Muscle of leg (tissue), 11 donors: Measurements from ENCODE around the gene CCDC33. TPM values are rescaled to one million over a fixed set of nuclear protein-coding genes. Genes with fewer than 3 reads are reported as not detected.

Source experiments
- DNase-seq: peaks from one replicate; pipeline ENCODE4 v3.0.0; 2013
- H3K27ac ChIP-seq: one replicate; pipeline ENCODE4 v1.5.1; 2013; ENCODE audit warnings: mild to moderate bottlenecking, low read length, control low read depth
- H3K27me3 ChIP-seq: one replicate; pipeline ENCODE4 v1.6.1; 2013; ENCODE audit warnings: low read length; ENCODE audit not compliant: control insufficient read depth, insufficient read depth
- H3K36me3 ChIP-seq: one replicate; pipeline ENCODE4 v1.6.1; 2013; ENCODE audit warnings: low read length; ENCODE audit not compliant: control insufficient read depth, insufficient read depth
- H3K4me1 ChIP-seq: one replicate; pipeline ENCODE4 v1.6.1; 2013; ENCODE audit warnings: low read length; ENCODE audit not compliant: control insufficient read depth, insufficient read depth
- H3K4me3 ChIP-seq: one replicate; pipeline ENCODE4 v1.5.1; 2013; ENCODE audit warnings: low read length, control low read depth
- H3K9me3 ChIP-seq: replicated peaks from 2 replicates; pipeline ENCODE4 v1.6.1; 2013; ENCODE audit warnings: low read depth, low read length; ENCODE audit not compliant: control insufficient read depth
- WGBS: methylation state at CpG from one replicate; pipeline ENCODE4 v1.1.5; 2013; ENCODE audit warnings: missing lambda C conversion rate; ENCODE audit not compliant: insufficient coverage; 5-methylcytosine and 5-hydroxymethylcytosine counted together
- polyA plus RNA-seq, 8 donors: library from polyadenylated mRNA; unstranded; fragments of 120-200 nt; gene quantifications; one replicate each; pipeline versions ENCODE4 v1.2.1 to v1.2.3, GENCODE V29; 2013; ENCODE audit warnings: inconsistent platforms in 1 of 8, low replicate concordance in 1 of 8; ENCODE audit not compliant: insufficient read length in 8 of 8, insufficient read depth in 1 of 8
- total RNA-seq: library from RNA; stranded (reverse); fragments of 120-200 nt; gene quantifications from one replicate; pipeline ENCODE4 v1.2.4, GENCODE V29; 2013

CCDC33 gene
- total and polyA plus RNA-seq, 9 donors, result 0.04 to 0.36 (median 0.22) TPM; not detected in 3

DNA sequence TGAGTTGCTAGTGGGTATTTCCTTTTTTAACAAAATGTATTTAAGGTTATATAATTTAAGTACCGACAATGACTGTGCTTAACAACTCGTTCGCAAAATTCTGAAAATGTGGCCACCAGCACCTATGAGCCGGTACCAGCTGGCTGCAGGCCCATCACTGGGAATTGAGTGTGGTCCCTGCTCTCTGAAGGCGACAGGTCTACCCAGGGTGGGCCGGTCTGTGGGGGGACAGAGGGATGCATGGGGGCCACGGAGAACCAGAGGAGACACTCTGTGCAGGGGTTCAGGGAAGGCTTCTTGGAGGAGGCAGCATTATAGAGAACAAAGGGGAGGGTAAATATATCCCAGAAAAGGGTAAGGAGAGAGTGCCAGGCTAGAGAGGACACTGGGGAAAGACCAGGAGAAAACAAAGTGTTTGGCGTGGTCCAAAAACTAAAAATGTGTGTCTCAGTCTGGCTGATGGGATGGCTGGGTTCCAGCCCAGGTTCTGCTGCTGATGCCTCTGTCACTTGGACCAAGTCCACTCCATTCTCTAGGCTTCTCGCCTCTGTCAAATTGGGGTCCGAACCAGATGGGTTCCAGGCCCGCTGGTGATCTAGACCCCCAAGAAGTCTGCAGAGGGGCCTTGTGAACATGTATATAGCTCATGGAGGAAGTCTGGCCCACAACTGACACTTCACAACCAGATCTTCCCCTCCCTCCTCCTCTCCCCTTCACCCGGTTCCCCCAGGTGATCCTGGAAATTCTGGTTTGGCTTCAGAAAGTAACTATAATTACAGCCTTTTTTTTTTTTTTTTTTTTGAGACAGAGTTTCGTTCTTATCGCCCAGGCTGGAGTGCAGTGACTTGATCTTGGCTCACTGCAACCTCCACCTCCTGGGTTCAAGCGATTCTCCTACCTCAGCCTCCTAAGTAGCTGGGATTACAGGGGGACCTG lies 142.0 kb downstream of the CCDC33 start:
- peaks cover 22% of the 10 kb centered on the region for H3K27me3 ChIP-seq
- whole genome bisulfite sequencing, result 84% methylated on average over 8 of the region's 15 CpGs
- DNase-seq, result peak; percentile 3
- no peaks in the 10 kb centered on the region for H3K36me3 ChIP-seq
- no peaks in the 10 kb centered on the region for H3K9me3 ChIP-seq
- no peak overlapping the region for H3K27ac ChIP-seq
- H3K4me1 ChIP-seq, result peaks cover 21% of the 10 kb centered on the region
- H3K4me3 ChIP-seq, result no peak overlapping the region

DNA sequence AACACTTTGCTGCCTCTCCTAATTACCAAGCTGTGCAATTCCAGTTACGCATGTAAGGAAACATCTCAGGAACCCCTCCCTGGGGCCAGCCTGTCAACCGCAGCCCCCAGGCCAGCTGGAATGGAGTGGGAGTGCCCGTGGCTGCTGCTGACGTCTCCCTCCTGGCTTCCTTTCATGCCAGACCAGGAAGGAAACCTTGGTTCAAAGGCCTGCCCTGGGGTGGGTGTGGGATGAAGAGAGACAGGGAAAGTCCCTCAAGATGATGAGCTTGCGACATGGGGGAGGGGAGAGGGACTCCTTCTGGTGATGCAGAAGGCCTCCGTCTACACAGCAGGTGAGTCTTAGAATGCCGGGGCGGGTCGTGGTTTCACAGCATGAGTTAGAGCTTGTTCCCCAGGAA lies 142.7 kb downstream of the CCDC33 start:
- Histone ChIP-seq H3K4me3 (no peak overlapping the region), H3K27ac (no peak overlapping the region), H3K36me3 (no peaks in the 10 kb centered on the region), H3K9me3 (no peaks in the 10 kb centered on the region), H3K4me1 (peaks cover 16% of the 10 kb centered on the region), H3K27me3 (peaks cover 16% of the 10 kb centered on the region)
- WGBS, result 29% methylated on average over 5 of the region's 9 CpGs
- DNase-seq, result peak; percentile 25

DNA sequence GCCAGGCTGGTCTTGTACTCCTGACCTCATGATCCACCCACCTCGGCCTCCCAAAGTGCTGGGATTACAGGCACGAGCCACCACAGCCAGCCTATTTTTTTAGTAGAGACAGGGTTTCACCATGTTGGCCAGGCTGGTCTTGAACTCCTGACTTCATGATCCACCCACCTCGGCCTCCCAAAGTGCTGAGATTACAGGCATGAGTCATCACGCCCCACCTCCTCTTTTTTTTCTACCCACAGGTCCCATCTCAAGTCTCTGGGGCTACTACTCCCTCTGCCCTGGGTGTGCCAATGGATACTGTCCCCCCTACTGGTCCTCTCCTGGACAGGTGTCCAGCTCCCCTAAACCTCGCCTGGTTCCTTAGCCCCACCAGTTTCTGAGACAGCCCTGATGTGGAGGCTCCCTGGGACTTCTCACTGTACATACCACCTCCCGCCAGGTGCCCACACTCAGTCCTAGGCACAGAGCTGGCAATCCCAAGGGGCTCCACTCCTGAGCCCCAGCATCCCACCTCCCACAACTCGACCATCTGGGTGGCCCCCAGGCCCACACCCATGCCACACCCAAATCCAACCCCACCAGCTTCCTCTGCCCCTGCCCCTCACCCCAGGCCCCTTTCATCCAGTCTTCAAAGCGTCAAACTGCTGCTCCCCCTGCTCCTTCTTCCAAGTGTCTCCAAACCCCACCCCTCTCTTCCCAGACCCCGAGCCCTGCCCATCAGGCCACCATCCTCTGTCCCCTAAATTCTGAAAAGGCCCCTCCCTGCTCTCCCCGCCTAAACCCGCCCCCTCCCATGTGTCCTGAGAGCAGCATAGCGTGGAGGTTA lies 144.4 kb downstream of the CCDC33 start:
- H3K4me3 ChIP-seq, result no peak overlapping the region
- 54% methylated on average over 12 of the region's 12 CpGs for WGBS
- H3K27me3 ChIP-seq, result peaks cover 3% of the 10 kb centered on the region
- no peaks in the 10 kb centered on the region for H3K9me3 ChIP-seq
- peak; percentile 6 for DNase-seq
- H3K27ac ChIP-seq, result no peak overlapping the region
- peaks cover 23% of the 10 kb centered on the region for H3K4me1 ChIP-seq
- H3K36me3 ChIP-seq, result no peaks in the 10 kb centered on the region

- Histone ChIP-seq H3K4me1 (peaks cover 28% of the 10 kb centered on the region), H3K4me3 (no peak overlapping the region), H3K9me3 (no peaks in the 10 kb centered on the region), H3K36me3 (no peaks in the 10 kb centered on the region), H3K27me3 (peaks cover 3% of the 10 kb centered on the region), H3K27ac (no peak overlapping the region)
- 25% methylated on average over 1 of the region's 2 CpGs for WGBS
- no peak for DNase-seq
These were observed 145.0 kb downstream of the CCDC33 start for GRCh38 chr15:74381190-74381453.

- Histone ChIP-seq H3K27me3 (peaks cover 3% of the 10 kb centered on the region), H3K36me3 (no peaks in the 10 kb centered on the region), H3K27ac (no peak overlapping the region), H3K4me3 (no peak overlapping the region), H3K4me1 (peaks cover 32% of the 10 kb centered on the region), H3K9me3 (no peaks in the 10 kb centered on the region)
- DNase-seq, result no peak
- WGBS, result no CpG with 5 or more reads among the region's 5 CpGs
These were observed 145.4 kb downstream of the CCDC33 start for GRCh38 chr15:74381481-74381880.

DNA sequence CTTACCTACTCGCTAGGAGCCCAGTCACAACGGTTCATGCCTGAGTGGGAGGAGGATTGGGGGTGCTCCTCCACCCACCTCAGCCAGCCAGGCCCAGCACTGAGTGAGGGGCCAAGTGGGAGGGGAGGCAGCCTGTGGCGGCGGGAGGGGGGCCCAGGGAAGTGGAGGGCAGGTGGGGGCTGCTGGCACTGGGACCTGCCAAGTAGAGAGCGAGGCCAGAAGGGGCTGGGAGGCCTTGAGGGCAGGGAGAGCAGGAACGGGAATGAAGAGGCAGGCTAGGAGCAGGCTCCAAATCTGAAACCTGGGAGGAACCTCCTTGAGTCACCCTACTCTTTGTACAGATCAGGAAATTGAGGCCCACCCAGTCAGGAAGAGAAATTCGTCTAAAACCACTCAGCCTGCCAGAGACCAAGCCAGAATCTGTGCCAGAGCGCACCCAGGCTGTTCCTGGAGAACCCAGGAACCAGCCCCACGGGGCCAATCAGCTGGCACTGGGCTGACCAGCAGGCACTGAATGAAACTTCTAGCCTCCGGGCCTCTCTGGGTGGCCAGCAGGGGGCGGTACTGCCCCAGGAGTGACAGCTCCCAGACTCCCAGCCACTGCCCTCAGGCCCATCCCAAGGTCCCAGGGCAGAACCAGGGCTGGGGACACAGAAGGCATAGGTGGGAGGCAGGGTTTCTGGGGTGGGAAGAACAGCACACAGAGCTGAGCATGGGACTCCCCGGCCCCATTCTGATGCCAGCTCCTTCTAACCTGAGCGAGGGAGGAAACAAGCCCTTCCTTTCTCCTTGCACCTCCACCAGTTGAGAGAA lies 146.1 kb downstream of the CCDC33 start:
- DNase-seq, result peak; percentile 83
- no peaks in the 10 kb centered on the region for H3K9me3 ChIP-seq
- no peak overlapping the region for H3K27ac ChIP-seq
- no peak overlapping the region for H3K4me3 ChIP-seq
- H3K27me3 ChIP-seq, result peaks cover 3% of the 10 kb centered on the region
- H3K36me3 ChIP-seq, result no peaks in the 10 kb centered on the region
- peaks cover 38% of the 10 kb centered on the region for H3K4me1 ChIP-seq
- WGBS, result 20% methylated on average over 8 of the region's 13 CpGs

DNA sequence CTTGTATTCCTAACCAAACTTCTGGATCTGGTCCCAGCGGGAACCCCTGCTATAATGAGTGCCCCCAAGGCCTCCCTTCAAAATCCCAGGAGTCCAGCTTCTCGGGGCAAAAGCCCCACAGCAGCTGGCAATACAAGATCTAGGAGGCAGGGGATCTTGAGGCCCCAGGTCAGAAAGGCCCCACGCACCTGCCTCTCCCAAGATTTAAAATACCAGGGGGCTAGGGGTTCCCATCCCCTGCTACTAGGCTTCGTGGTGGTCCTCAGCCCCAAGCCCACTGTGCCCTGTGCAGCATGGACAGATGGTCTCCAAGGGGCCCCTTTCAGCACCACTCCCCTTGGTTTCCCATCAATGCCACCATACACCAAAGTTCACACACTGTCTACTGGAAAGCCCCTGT lies 147.2 kb downstream of the CCDC33 start:
- 94% methylated on average over 2 of the region's 4 CpGs for WGBS
- H3K36me3 ChIP-seq, result no peaks in the 10 kb centered on the region
- no peak for DNase-seq
- H3K27me3 ChIP-seq, result peaks cover 3% of the 10 kb centered on the region
- no peak overlapping the region for H3K4me3 ChIP-seq
- no peaks in the 10 kb centered on the region for H3K9me3 ChIP-seq
- no peak overlapping the region for H3K27ac ChIP-seq
- peaks cover 38% of the 10 kb centered on the region for H3K4me1 ChIP-seq

GRCh38 chr15:74383695-74384565 lies 147.8 kb downstream of the CCDC33 start:
- H3K4me3 ChIP-seq, result no peak overlapping the region
- H3K27me3 ChIP-seq, result peaks cover 3% of the 10 kb centered on the region
- WGBS, result 41% methylated on average over 8 of the region's 8 CpGs
- H3K4me1 ChIP-seq, result peaks cover 38% of the 10 kb centered on the region
- peak; percentile 42 for DNase-seq
- H3K36me3 ChIP-seq, result no peaks in the 10 kb centered on the region
- no peak overlapping the region for H3K27ac ChIP-seq
- H3K9me3 ChIP-seq, result no peaks in the 10 kb centered on the region

DNA sequence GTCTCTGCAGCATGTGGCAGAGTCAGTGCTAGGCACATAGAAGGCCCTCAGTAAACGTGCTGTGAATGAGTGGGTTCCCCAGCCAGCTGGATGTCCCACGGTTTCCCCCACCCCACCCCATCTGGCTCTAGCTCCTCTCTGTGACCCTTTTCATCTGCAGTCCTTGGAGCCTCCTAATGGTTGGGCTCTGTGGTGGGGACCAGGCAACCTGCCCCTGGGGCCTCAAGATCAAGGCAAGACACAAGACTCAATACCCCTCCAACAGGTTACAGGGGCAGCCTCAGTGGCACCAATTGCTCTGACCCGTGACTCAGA lies 148.4 kb downstream of the CCDC33 start:
- Histone ChIP-seq H3K27me3 (peaks cover 2% of the 10 kb centered on the region), H3K36me3 (no peaks in the 10 kb centered on the region), H3K4me3 (no peak overlapping the region), H3K9me3 (no peaks in the 10 kb centered on the region), H3K4me1 (peaks cover 38% of the 10 kb centered on the region), H3K27ac (no peak overlapping the region)
- no peak for DNase-seq
- 71% methylated on average over 1 of the region's 3 CpGs for WGBS
